KBM-7 (cell line): ENCODE measurements around the gene RHD.
"Not testable (repeated sequence)": the region's sequence is repeated elsewhere in the genome, so short reads cannot be mapped to it uniquely, and the experiment has no call there.

Experiments used
- DNase-seq: peaks from one replicate; pipeline ENCODE4 v3.0.0-alpha.2; 2015
- in situ Hi-C: fragments of 300-500 bp; cut with MboI; formaldehyde crosslinking; loops from 2 replicates; pipeline ENCODE4 v1.14.3; 2020; ENCODE audit warnings: low sequenced_read_pairs, low pct_unique_long_range_greater_than_20kb, mixed read lengths

RHD gene

GRCh38 chr1:25338188-25338981 lies 66.1 kb downstream of the RHD start, which contains the start of gene TMEM50A:
Gene TMEM50A, plus strand, starts transcription at chr1:25338334. Its CDS starts 2,153 bp downstream, at chr1:25340487.
- in situ Hi-C loops: no loop called here
- DNase-seq: peak; percentile 92

GRCh38 chr1:25338986-25339385 lies 66.7 kb downstream of the RHD start:
- no peak for DNase-seq
- in situ Hi-C loops: no loop called here

- in situ Hi-C loops: no loop called here
- no peak for DNase-seq
Observed at GRCh38 chr1:25341746-25342145, 69.4 kb downstream of the RHD start.

- in situ Hi-C loops: no loop called here
- DNase-seq: no peak
Observed at GRCh38 chr1:25342846-25343245, 70.5 kb downstream of the RHD start.

- in situ Hi-C loops: no loop called here
- no peak for DNase-seq
Observed at GRCh38 chr1:25343872-25344271, 71.6 kb downstream of the RHD start.

GRCh38 chr1:25347556-25347955 lies 75.2 kb downstream of the RHD start:
- no peak for DNase-seq
- in situ Hi-C loops: no loop called here

- in situ Hi-C loops: no loop called here
Observed at GRCh38 chr1:25349606-25350005, 77.3 kb downstream of the RHD start.

GRCh38 chr1:25355841-25356395 lies 83.6 kb downstream of the RHD start:
- DNase-seq: no peak
- in situ Hi-C loops: no loop called here

More at GRCh38 chr1:25349606-25350005, 77.3 kb downstream of the RHD start:
- no peak for DNase-seq

GRCh38 chr1:25356441-25356840 lies 84.1 kb downstream of the RHD start:
- DNase-seq: no peak

GRCh38 chr1:25356848-25357247 lies 84.5 kb downstream of the RHD start:
- in situ Hi-C loops: no loop called here
- DNase-seq: no peak

More at GRCh38 chr1:25356441-25356840, 84.1 kb downstream of the RHD start:
- in situ Hi-C loops: no loop called here

GRCh38 chr1:25360596-25361581 lies 88.6 kb downstream of the RHD start:
- in situ Hi-C loops: no loop called here
- DNase-seq: no peak

GRCh38 chr1:25361901-25362300 lies 89.6 kb downstream of the RHD start:
- DNase-seq: no peak

GRCh38 chr1:25362634-25363559 lies 90.6 kb downstream of the RHD start:
- in situ Hi-C loops: not testable (repeated sequence)

More at GRCh38 chr1:25361901-25362300, 89.6 kb downstream of the RHD start:
- in situ Hi-C loops: no loop called here

GRCh38 chr1:25369241-25369640 lies 96.9 kb downstream of the RHD start:
- in situ Hi-C loops: no loop called here
- DNase-seq: no peak

More at GRCh38 chr1:25362634-25363559, 90.6 kb downstream of the RHD start:
- DNase-seq: not testable (repeated sequence)

GRCh38 chr1:25369691-25370271 lies 97.5 kb downstream of the RHD start:
- peak; percentile 18 for DNase-seq
- in situ Hi-C loops: not testable (repeated sequence)

- in situ Hi-C loops, DNase-seq: not testable (repeated sequence)
Observed at GRCh38 chr1:25371757-25372156, 99.4 kb downstream of the RHD start.

- DNase-seq, in situ Hi-C loops: not testable (repeated sequence)
Observed at GRCh38 chr1:25378367-25378766, 106.1 kb downstream of the RHD start.
